Smooth muscle cell (in vitro differentiated cells): ENCODE measurements around the gene TLE3. TPM values are rescaled to one million over a fixed set of nuclear protein-coding genes. Genes with fewer than 3 reads are reported as not detected.
A peak's percentile ranks its signal among the peaks of the same experiment; 100 is the strongest.

Experiments used
- DNase-seq: peaks from one replicate; lab custom pipeline; 2025; ENCODE audit not compliant: unreplicated experiment; lab: John Stamatoyannopoulos, UW
- H2AFZ ChIP-seq: fragments of 200-600 bp; sonication (generic); 2 replicates; pipeline ENCODE4 v1.6.0; 2016; ENCODE audit warnings: antibody characterized with exemption, low read depth, mild to moderate bottlenecking
- H3F3A ChIP-seq: fragments of 200-600 bp; sonication (generic); 2 replicates; pipeline ENCODE4 v1.6.0; 2017; ENCODE audit warnings: antibody characterized with exemption, low read depth
- H3K27ac ChIP-seq: fragments of 200-600 bp; sonication (generic); 2 replicates; pipeline ENCODE4 v1.5.1; 2016; ENCODE audit warnings: low read depth, mild to moderate bottlenecking
- H3K27me3 ChIP-seq: fragments of 200-600 bp; sonication (generic); 2 replicates; pipeline ENCODE4 v1.6.1; 2016; ENCODE audit warnings: low read depth, mild to moderate bottlenecking
- H3K36me3 ChIP-seq: fragments of 200-600 bp; sonication (generic); 2 replicates; pipeline ENCODE4 v1.5.1; 2016; ENCODE audit warnings: low read depth
- H3K4me1 ChIP-seq: fragments of 200-600 bp; sonication (generic); 2 replicates; pipeline ENCODE4 v1.5.1; 2016; ENCODE audit warnings: low read depth
- H3K4me2 ChIP-seq: fragments of 200-600 bp; sonication (generic); 2 replicates; pipeline ENCODE4 v1.6.0; 2016; ENCODE audit warnings: mild to moderate bottlenecking
- H3K4me3 ChIP-seq: fragments of 200-600 bp; sonication (generic); 2 replicates; pipeline ENCODE4 v1.5.1; 2016; ENCODE audit warnings: mild to moderate bottlenecking
- H3K79me2 ChIP-seq: fragments of 200-600 bp; sonication (generic); 2 replicates; pipeline ENCODE4 v1.6.0; 2016; ENCODE audit warnings: low read depth, mild to moderate bottlenecking
- H3K9ac ChIP-seq: fragments of 200-600 bp; sonication (generic); 2 replicates; pipeline ENCODE4 v1.6.0; 2016; ENCODE audit warnings: low read depth
- H3K9me3 ChIP-seq: fragments of 200-600 bp; sonication (generic); replicated peaks from 2 replicates; pipeline ENCODE4 v1.5.1; 2016; ENCODE audit warnings: low read depth
- H4K20me1 ChIP-seq: fragments of 200-600 bp; sonication (generic); 2 replicates; pipeline ENCODE4 v1.6.0; 2016; ENCODE audit warnings: low read depth
- CTCF ChIP-seq: fragments of 200-600 bp; sonication (generic); IDR thresholded peaks from 2 replicates; pipeline ENCODE4 v1.5.1; 2017; ENCODE audit warnings: borderline replicate concordance, mild to moderate bottlenecking, antibody characterized with exemption; ENCODE audit not compliant: insufficient read depth, poor library complexity, severe bottlenecking
- WGBS: methylation state at CpG from one replicate; pipeline ENCODE4 v1.1.7; 2016; ENCODE audit warnings: low lambda C conversion rate; 5-methylcytosine and 5-hydroxymethylcytosine counted together
- polyA plus RNA-seq: library from polyadenylated mRNA; unstranded; fragments of >200 nt; fragmentation: Nextera tagmentation; extraction: Ambion mirVana; gene quantifications from 2 replicates; pipeline ENCODE4 v1.2.1, GENCODE V29; 2016
- total RNA-seq: library from RNA; depleted of rRNA; stranded (reverse); fragments of >200 nt; gene quantifications from 2 replicates; pipeline ENCODE4 v1.2.3, GENCODE V29; 2014

TLE3 gene
- total and polyA plus RNA-seq, 2 experiments from 2014 or later = 50.9 to 53.2 TPM

- H3K4me3 ChIP-seq = peak overlapping the region; percentile 66
- H3K27me3 ChIP-seq = no peaks in the 10 kb centered on the region
- peaks cover 29% of the 10 kb centered on the region for H3F3A ChIP-seq
- H3K9ac ChIP-seq = peak overlapping the region; percentile 91
- H4K20me1 ChIP-seq = peaks cover 62% of the 10 kb centered on the region
- H3K79me2 ChIP-seq = peaks cover 60% of the 10 kb centered on the region
- no peaks in the 10 kb centered on the region for H3K36me3 ChIP-seq
- DNase-seq = no peak
- peak; percentile 3 for TF ChIP-seq CTCF
- H3K9me3 ChIP-seq = no peaks in the 10 kb centered on the region
- no peak overlapping the region for H2AFZ ChIP-seq
- under 1% methylated on average over 46 of the region's 75 CpGs for WGBS
- H3K4me1 ChIP-seq = peaks cover 58% of the 10 kb centered on the region
- peak overlapping the region; percentile 96 for H3K27ac ChIP-seq
- H3K4me2 ChIP-seq = peak overlapping the region; percentile 98
Measured at GRCh38 chr15:70096215-70097062, 1.3 kb downstream of the TLE3 start.

GRCh38 chr15:70095408-70096214 is 2.1 kb downstream of the TLE3 start:
- Histone ChIP-seq H4K20me1 (peaks cover 70% of the 10 kb centered on the region), H3K79me2 (peaks cover 68% of the 10 kb centered on the region)

GRCh38 chr15:70094690-70095311 is 2.9 kb downstream of the TLE3 start:
- no peaks in the 10 kb centered on the region for H3K9me3 ChIP-seq
- 13% methylated on average over 8 of the region's 8 CpGs for WGBS
- TF ChIP-seq CTCF = no peak
- H2AFZ ChIP-seq = no peak overlapping the region
- H3K4me1 ChIP-seq = peaks cover 56% of the 10 kb centered on the region
- peak overlapping the region; percentile 96 for H3K27ac ChIP-seq
- H3K27me3 ChIP-seq = no peaks in the 10 kb centered on the region
- peak overlapping the region; percentile 98 for H3K4me2 ChIP-seq
- peak overlapping the region; percentile 66 for H3K4me3 ChIP-seq
- H3K79me2 ChIP-seq = peaks cover 76% of the 10 kb centered on the region
- DNase-seq = no peak
- peak overlapping the region; percentile 91 for H3K9ac ChIP-seq
- H3F3A ChIP-seq = peaks cover 43% of the 10 kb centered on the region
- no peaks in the 10 kb centered on the region for H3K36me3 ChIP-seq
- H4K20me1 ChIP-seq = peaks cover 78% of the 10 kb centered on the region

More at GRCh38 chr15:70095408-70096214, 2.1 kb downstream of the TLE3 start:
- H2AFZ ChIP-seq = no peak overlapping the region
- no peaks in the 10 kb centered on the region for H3K36me3 ChIP-seq
- peak overlapping the region; percentile 98 for H3K4me2 ChIP-seq
- peaks cover 57% of the 10 kb centered on the region for H3K4me1 ChIP-seq
- peaks cover 36% of the 10 kb centered on the region for H3F3A ChIP-seq
- WGBS = 2% methylated on average over 42 of the region's 66 CpGs
- peak overlapping the region; percentile 91 for H3K9ac ChIP-seq
- no peak for DNase-seq
- no peaks in the 10 kb centered on the region for H3K9me3 ChIP-seq
- peak overlapping the region; percentile 96 for H3K27ac ChIP-seq
- no peak for TF ChIP-seq CTCF
- H3K4me3 ChIP-seq = peak overlapping the region; percentile 66
- no peaks in the 10 kb centered on the region for H3K27me3 ChIP-seq
